CD14-positive monocyte (primary cell): Measurements from ENCODE around the gene P2RY14. TPM values are rescaled to one million over a fixed set of nuclear protein-coding genes. Genes with fewer than 3 reads are reported as not detected.

Experiments used
- DNase-seq, 3 donors: peaks; one replicate each; pipeline ENCODE4 v3.0.0-alpha.2; 2011 to 2022
- H2AFZ ChIP-seq: 2 replicates; pipeline ENCODE4 v1.6.0; 2012; ENCODE audit warnings: mild to moderate bottlenecking, low read depth, low read length, inconsistent platforms; ENCODE audit not compliant: insufficient read depth, poor library complexity, severe bottlenecking
- H3K27ac ChIP-seq, 2 donors: 1 replicate in 1 of 2; 2 replicates in 1 of 2; pipeline ENCODE4 v1.5.1; 2012 to 2013; ENCODE audit warnings: low read length in 2 of 2, control low read depth in 1 of 2, inconsistent platforms in 1 of 2, low read depth in 1 of 2, mild to moderate bottlenecking in 1 of 2
- H3K27me3 ChIP-seq, 2 donors: one replicate each; pipeline versions ENCODE4 v1.6.0 to v1.6.1; 2011 to 2013; ENCODE audit warnings: low read length in 2 of 2; ENCODE audit not compliant: control insufficient read depth in 2 of 2, insufficient read depth in 2 of 2
- H3K36me3 ChIP-seq, 2 donors: replicated peaks in 1 of 2; 1 replicate in 1 of 2; 2 replicates in 1 of 2; pipeline versions ENCODE4 v1.5.1 to v1.6.1; 2012 to 2013; ENCODE audit warnings: low read length in 2 of 2, control low read depth in 1 of 2, inconsistent platforms in 1 of 2, mild to moderate bottlenecking in 1 of 2; ENCODE audit not compliant: insufficient read depth in 2 of 2, control insufficient read depth in 1 of 2
- H3K4me1 ChIP-seq, 2 donors: 1 replicate in 1 of 2; 2 replicates in 1 of 2; pipeline versions ENCODE4 v1.5.1 to v1.6.1; 2012 to 2013; ENCODE audit warnings: low read length in 2 of 2, control low read depth in 1 of 2, inconsistent platforms in 1 of 2, mild to moderate bottlenecking in 1 of 2, moderate library complexity in 1 of 2; ENCODE audit not compliant: insufficient read depth in 2 of 2, control insufficient read depth in 1 of 2
- H3K4me2 ChIP-seq: replicated peaks from 2 replicates; pipeline ENCODE3; 2012; ENCODE audit warnings: low read length, moderate library complexity, mild to moderate bottlenecking; ENCODE audit not compliant: poor library complexity, severe bottlenecking; ENCODE audit errors: extremely low read depth
- H3K4me3 ChIP-seq, 3 experiments: fragments of 200-600 bp in 1 of 3; sonication (generic) in 1 of 3; replicated peaks in 1 of 3; 1 replicate in 2 of 3; 2 replicates in 1 of 3; pipeline ENCODE4 v1.5.1; 2011 to 2013; ENCODE audit warnings: low read length in 3 of 3, mild to moderate bottlenecking in 3 of 3, control low read depth in 2 of 3, low read depth in 2 of 3, inconsistent platforms in 1 of 3, moderate library complexity in 1 of 3
- H3K79me2 ChIP-seq: 2 replicates; pipeline ENCODE4 v1.6.0; 2012; ENCODE audit warnings: mild to moderate bottlenecking, control low read depth, inconsistent platforms, low read length, moderate library complexity; ENCODE audit not compliant: insufficient read depth
- H3K9ac ChIP-seq: 2 replicates; pipeline ENCODE4 v1.6.0; 2017; ENCODE audit warnings: low read length, mild to moderate bottlenecking; ENCODE audit not compliant: insufficient read depth, poor library complexity, severe bottlenecking
- H3K9me3 ChIP-seq, 2 donors: replicated peaks in 1 of 2; 1 replicate in 1 of 2; 2 replicates in 1 of 2; pipeline versions ENCODE4 v1.5.1 to v1.6.1; 2012 to 2013; ENCODE audit warnings: low read length in 2 of 2, control low read depth in 1 of 2; ENCODE audit not compliant: control insufficient read depth in 1 of 2, insufficient read depth in 1 of 2
- H4K20me1 ChIP-seq: 2 replicates; pipeline ENCODE4 v1.6.0; 2012; ENCODE audit warnings: mild to moderate bottlenecking, low read length, control low read depth, moderate library complexity; ENCODE audit not compliant: insufficient read depth
- H3K27ac Mint-ChIP-seq, 7 donors: one replicate each; pipeline ENCODE4 v1.8.0; 2020; ENCODE audit warnings: mild to moderate bottlenecking in 7 of 7, mixed read lengths in 7 of 7, moderate library complexity in 6 of 7, inconsistent platforms in 2 of 7
- H3K27me3 Mint-ChIP-seq, 3 donors: one replicate each; pipeline ENCODE4 v1.8.0; 2021 to 2022; ENCODE audit warnings: low read depth in 3 of 3, mild to moderate bottlenecking in 3 of 3, mixed read lengths in 3 of 3, moderate library complexity in 3 of 3, inconsistent platforms in 1 of 3
- H3K36me3 Mint-ChIP-seq, 2 donors: one replicate each; pipeline ENCODE4 v1.8.0; 2020; ENCODE audit warnings: mixed read lengths in 2 of 2, inconsistent platforms in 1 of 2, mild to moderate bottlenecking in 1 of 2
- H3K4me1 Mint-ChIP-seq: one replicate; pipeline ENCODE4 v1.8.0; 2020; ENCODE audit warnings: mild to moderate bottlenecking, mixed read lengths
- H3K4me3 Mint-ChIP-seq, 2 donors: one replicate each; pipeline ENCODE4 v1.8.0; 2020; ENCODE audit warnings: mild to moderate bottlenecking in 2 of 2, mixed read lengths in 2 of 2, moderate library complexity in 1 of 2
- H3K9me3 Mint-ChIP-seq, 7 donors: one replicate each; pipeline ENCODE4 v1.8.0; 2020 to 2022; ENCODE audit warnings: mixed read lengths in 7 of 7, mild to moderate bottlenecking in 6 of 7, moderate library complexity in 6 of 7, inconsistent platforms in 2 of 7
- WGBS: methylation state at CpG from one replicate; pipeline ENCODE4 v1.1.5; 2013; ENCODE audit warnings: missing lambda C conversion rate; ENCODE audit not compliant: insufficient coverage; 5-methylcytosine and 5-hydroxymethylcytosine counted together
- intact Hi-C, 2 donors: fragments of 100-400 bp; cut with micrococcal nuclease; formaldehyde crosslinking; loops; one replicate each; pipeline versions ENCODE4 v1.15.0 to v1.15.1; 2023
- polyA plus RNA-seq, 3 donors: library from polyadenylated mRNA; depleted of rRNA in 1 of 3; unstranded in 2 of 3; stranded (reverse) in 1 of 3; fragments of 300-500 nt in 2 of 3; fragments of >200 nt in 1 of 3; fragmentation: Illumina TruSeq in 2 of 3; gene quantifications; 1 replicate in 2 of 3; 2 replicates in 1 of 3; pipeline ENCODE4 v1.2.3, GENCODE V29; 2012 to 2021
- TF ChIP-seq, protein P1 (sequence below): fragments of 200-600 bp; IDR thresholded peaks from one replicate; pipeline ENCODE4 v1.8.0; 2022; ENCODE audit warnings: antibody characterized with exemption, mild to moderate bottlenecking

P2RY14 gene
- polyA plus RNA-seq, 3 donors = 0.20 to 0.67 (median 0.50) TPM

GRCh38 chr3:151320131-151320530 lies 41.8 kb upstream of the P2RY14 start:
- Mint-ChIP-seq H3K9me3 (peaks cover 0 to 2% (median 0%) of the 10 kb centered on the region in 7 donors), H3K4me3 (no peak overlapping the region), H3K36me3 (no peaks in the 10 kb centered on the region), H3K27me3 (peaks cover 0 to 3% (median 0%) of the 10 kb centered on the region in 3 donors), H3K4me1 (peaks cover 67% of the 10 kb centered on the region), H3K27ac (peak overlapping the region in 5 of 7 donors; percentile 5 to 91 (median 76))
- Histone ChIP-seq H3K4me1 (peaks cover 57 to 71% of the 10 kb centered on the region in 2 donors), H3K36me3 (no peaks in the 10 kb centered on the region), H4K20me1 (no peaks in the 10 kb centered on the region), H3K27me3 (no peaks in the 10 kb centered on the region), H2AFZ (no peak overlapping the region), H3K4me3 (no peak overlapping the region), H3K9me3 (no peaks in the 10 kb centered on the region), H3K79me2 (peaks cover 3% of the 10 kb centered on the region), H3K27ac (peak overlapping the region in 1 of 2 donors; percentile 81), H3K4me2 (no peak overlapping the region), H3K9ac (no peak overlapping the region)
- WGBS = 100% methylated on average over 1 of the region's 2 CpGs
- TF ChIP-seq, protein P1, sequence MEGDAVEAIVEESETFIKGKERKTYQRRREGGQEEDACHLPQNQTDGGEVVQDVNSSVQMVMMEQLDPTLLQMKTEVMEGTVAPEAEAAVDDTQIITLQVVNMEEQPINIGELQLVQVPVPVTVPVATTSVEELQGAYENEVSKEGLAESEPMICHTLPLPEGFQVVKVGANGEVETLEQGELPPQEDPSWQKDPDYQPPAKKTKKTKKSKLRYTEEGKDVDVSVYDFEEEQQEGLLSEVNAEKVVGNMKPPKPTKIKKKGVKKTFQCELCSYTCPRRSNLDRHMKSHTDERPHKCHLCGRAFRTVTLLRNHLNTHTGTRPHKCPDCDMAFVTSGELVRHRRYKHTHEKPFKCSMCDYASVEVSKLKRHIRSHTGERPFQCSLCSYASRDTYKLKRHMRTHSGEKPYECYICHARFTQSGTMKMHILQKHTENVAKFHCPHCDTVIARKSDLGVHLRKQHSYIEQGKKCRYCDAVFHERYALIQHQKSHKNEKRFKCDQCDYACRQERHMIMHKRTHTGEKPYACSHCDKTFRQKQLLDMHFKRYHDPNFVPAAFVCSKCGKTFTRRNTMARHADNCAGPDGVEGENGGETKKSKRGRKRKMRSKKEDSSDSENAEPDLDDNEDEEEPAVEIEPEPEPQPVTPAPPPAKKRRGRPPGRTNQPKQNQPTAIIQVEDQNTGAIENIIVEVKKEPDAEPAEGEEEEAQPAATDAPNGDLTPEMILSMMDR = no peak
- DNase-seq = no peak
- intact Hi-C loops = loop anchor here in 1 of 2 donors (10.0 kb wide), 1 partner anchor 65 kb away; the partner anchor contains the start of gene P2RY12

DNA sequence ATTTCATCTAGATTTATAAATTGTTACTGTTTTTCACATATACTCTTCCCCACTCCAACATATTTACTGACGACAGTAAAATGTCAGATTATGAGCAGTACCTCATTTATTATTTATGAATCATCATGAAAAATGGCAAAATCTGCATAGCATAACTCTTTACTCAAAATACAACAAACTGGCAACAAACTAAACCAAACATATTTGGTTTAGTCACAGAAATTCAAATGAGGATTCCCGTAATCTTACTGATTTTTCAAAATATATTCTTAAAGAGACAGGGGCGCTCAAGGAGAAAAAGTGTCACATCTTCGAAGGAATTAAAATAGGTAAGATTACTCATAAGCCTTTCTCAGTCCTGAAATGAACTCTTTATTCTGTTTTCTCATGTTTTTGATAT lies 41.3 kb upstream of the P2RY14 start:
- intact Hi-C loops = loop anchor here in 1 of 2 donors (10.0 kb wide), 1 partner anchor 65 kb away; the partner anchor contains the start of gene P2RY12
- H3K4me2 ChIP-seq = no peak overlapping the region

More for the DNA sequence above, 41.3 kb upstream of the P2RY14 start:
- no peak overlapping the region for H2AFZ ChIP-seq
- Mint-ChIP-seq H3K27ac (peak overlapping the region in 6 of 7 donors; percentile 23 to 95 (median 85)), H3K27me3 (peaks cover 0 to 3% (median 0%) of the 10 kb centered on the region in 3 donors), H3K9me3 (peaks cover 0 to 2% (median 0%) of the 10 kb centered on the region in 7 donors), H3K4me1 (peaks cover 62% of the 10 kb centered on the region), H3K36me3 (no peaks in the 10 kb centered on the region), H3K4me3 (no peak overlapping the region)
- H3K36me3 ChIP-seq = no peaks in the 10 kb centered on the region
- TF ChIP-seq, protein P1 = no peak
- no CpG with 5 or more reads among the region's 4 CpGs for WGBS
- H3K4me1 ChIP-seq = peaks cover 55 to 66% of the 10 kb centered on the region in 2 donors
- peak overlapping the region in 1 of 2 donors; percentile 81 for H3K27ac ChIP-seq
- no peak overlapping the region for H3K4me3 ChIP-seq
- H3K9me3 ChIP-seq = no peaks in the 10 kb centered on the region
- no peak overlapping the region for H3K9ac ChIP-seq
- no peaks in the 10 kb centered on the region for H3K79me2 ChIP-seq
- no peak for DNase-seq
- no peaks in the 10 kb centered on the region for H3K27me3 ChIP-seq
- H4K20me1 ChIP-seq = no peaks in the 10 kb centered on the region
